ENCODE measurements around the gene RBM22.

RBM22 gene

GRCh38 chr5:150651924-150652671 lies 48.8 kb downstream of the RBM22 start:
- DNase-seq, result no peak

GRCh38 chr5:150651382-150651781 lies 49.5 kb downstream of the RBM22 start:
- no peak for DNase-seq

- no peak for DNase-seq
These were observed 50.5 kb downstream of the RBM22 start for GRCh38 chr5:150650021-150651006.

- DNase-seq, result no peak
These were observed 51.5 kb downstream of the RBM22 start for GRCh38 chr5:150649108-150650020.

- DNase-seq, result no peak
These were observed 52.4 kb downstream of the RBM22 start for GRCh38 chr5:150648294-150649107.

- DNase-seq, result no peak
These were observed 53.3 kb downstream of the RBM22 start for GRCh38 chr5:150647275-150648251.

GRCh38 chr5:150645070-150645700 lies 55.7 kb downstream of the RBM22 start:
- no peak for DNase-seq

- DNase-seq, result no peak
These were observed 56.3 kb downstream of the RBM22 start for GRCh38 chr5:150644514-150644913.

- no peak for DNase-seq
These were observed 56.8 kb downstream of the RBM22 start for GRCh38 chr5:150644058-150644457.

GRCh38 chr5:150642991-150643710 lies 57.7 kb downstream of the RBM22 start:
- no peak for DNase-seq

- no peak for DNase-seq
These were observed 58.3 kb downstream of the RBM22 start for GRCh38 chr5:150642567-150642927.

- no peak for DNase-seq
These were observed 58.9 kb downstream of the RBM22 start for GRCh38 chr5:150641824-150642566.

- no peak for DNase-seq
These were observed 59.8 kb downstream of the RBM22 start for GRCh38 chr5:150641006-150641570.

All from GOT3 (cell line).